AG09309 (cell line): ENCODE results near the gene ASCL5.

Source experiments
- DNase-seq: peaks from one replicate; pipeline ENCODE4 v3.0.0-alpha.2; 2010; ENCODE audit warnings: low read depth
- H3K4me3 ChIP-seq: 2 replicates; pipeline ENCODE4 v1.5.1; 2011; ENCODE audit warnings: mild to moderate bottlenecking, low read depth, low read length, moderate library complexity; ENCODE audit not compliant: control insufficient read depth
- TF ChIP-seq, protein P1 (sequence below): IDR thresholded peaks from 2 replicates; pipeline ENCODE4 v1.5.1; 2011; ENCODE audit warnings: mild to moderate bottlenecking, low read depth, low read length, inconsistent platforms; ENCODE audit not compliant: insufficient read depth, control insufficient read depth; ENCODE audit errors: missing control alignments

ASCL5 gene

DNA sequence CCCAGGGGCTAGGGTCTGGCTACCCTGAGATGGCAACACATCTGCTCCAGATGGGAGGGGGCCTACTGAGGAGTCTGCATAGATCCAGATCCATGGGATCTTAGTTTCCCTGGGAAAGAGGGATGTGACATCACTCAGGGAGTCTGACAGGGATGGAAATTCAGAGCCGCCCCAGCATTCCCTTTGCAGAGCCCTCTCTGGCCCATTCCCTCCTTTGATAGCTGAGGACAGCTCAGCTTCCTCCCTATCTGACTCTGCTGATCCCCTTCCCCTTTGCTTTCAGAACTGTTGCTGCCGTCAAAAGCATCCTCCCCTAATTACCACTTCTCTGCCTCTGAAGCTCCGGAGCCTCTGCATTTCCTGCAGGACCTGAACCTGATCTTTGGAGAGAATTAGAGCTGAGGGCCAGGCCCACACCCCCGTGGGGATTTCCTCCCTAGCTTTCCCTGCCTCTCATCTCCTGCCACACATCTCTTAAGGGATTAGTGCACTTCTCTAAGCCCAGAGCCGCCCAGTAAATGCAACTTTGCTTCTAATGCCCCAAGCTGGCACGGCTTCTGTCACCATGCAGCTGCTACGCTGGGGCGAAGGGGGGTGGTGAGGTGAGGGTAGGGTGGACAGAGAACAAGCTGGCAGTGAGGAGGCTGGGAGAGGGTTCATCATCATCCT, 9.5 kb upstream of the ASCL5 start:
- TF ChIP-seq, protein P1, sequence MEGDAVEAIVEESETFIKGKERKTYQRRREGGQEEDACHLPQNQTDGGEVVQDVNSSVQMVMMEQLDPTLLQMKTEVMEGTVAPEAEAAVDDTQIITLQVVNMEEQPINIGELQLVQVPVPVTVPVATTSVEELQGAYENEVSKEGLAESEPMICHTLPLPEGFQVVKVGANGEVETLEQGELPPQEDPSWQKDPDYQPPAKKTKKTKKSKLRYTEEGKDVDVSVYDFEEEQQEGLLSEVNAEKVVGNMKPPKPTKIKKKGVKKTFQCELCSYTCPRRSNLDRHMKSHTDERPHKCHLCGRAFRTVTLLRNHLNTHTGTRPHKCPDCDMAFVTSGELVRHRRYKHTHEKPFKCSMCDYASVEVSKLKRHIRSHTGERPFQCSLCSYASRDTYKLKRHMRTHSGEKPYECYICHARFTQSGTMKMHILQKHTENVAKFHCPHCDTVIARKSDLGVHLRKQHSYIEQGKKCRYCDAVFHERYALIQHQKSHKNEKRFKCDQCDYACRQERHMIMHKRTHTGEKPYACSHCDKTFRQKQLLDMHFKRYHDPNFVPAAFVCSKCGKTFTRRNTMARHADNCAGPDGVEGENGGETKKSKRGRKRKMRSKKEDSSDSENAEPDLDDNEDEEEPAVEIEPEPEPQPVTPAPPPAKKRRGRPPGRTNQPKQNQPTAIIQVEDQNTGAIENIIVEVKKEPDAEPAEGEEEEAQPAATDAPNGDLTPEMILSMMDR: no peak
- no peak overlapping the region for H3K4me3 ChIP-seq
- no peak for DNase-seq

DNA sequence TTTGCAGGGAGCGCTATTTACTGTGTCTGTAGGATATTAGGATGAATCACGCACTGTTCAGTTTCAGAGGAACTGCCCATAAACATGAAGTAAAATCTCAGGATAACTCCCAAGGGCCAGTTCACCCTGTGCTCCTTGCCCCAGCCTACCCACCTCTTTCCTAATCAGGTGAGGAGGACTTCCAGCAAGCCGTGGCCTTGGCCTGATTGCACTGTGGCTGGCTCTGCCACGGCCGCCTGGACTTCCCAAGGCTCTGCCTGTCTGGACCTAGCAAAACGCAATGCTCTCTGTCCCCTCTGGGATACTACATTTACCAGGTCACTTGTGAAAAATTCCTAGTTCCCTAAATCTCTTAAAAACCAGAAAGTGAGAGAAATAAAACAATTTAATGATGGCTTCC, 7.4 kb upstream of the ASCL5 start:
- TF ChIP-seq, protein P1: no peak
- no peak overlapping the region for H3K4me3 ChIP-seq

DNA sequence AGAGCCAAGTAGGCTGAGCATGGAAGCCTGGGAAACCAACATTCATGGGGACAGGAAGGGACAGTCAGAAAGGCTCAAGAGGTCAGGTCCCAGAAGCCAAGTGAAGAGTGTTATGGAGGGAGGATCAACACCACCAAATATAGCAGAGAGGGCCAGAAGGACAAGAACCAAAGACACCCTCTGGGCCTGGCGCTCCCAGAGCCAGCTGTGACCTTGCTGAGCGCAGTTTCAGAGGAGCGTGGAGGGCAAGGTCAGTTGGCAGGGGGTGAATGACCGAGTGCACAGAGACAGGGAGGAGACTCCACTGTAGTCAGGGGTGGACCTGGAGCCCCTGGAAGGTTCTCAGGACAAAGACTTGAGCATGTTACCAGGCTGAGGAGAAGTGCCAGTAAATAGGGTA, 4.4 kb upstream of the ASCL5 start:
- H3K4me3 ChIP-seq: no peak overlapping the region
- TF ChIP-seq, protein P1: no peak
- no peak for DNase-seq

More for the DNA sequence above, 7.4 kb upstream of the ASCL5 start:
- no peak for DNase-seq

DNA sequence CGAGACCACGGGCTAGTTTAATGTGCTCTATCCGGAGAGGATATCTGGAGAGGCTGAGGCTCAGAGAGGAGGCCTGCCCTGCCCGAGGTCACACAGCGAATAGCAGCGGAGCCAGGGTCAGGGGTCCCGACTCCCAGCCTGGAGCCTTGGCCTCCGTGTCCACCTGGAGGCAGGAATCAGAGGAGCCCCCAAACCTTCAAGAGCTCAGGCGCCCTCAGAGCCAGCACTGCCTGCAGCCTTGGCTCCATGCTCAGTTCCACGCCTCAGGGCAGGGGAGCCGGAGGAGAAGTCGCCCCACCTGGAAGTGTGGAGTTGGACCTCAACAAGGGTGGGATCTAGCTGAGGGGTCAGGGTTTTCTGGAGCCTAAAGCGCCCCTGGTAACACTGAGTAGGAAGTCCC, 2.0 kb upstream of the ASCL5 start:
- no peak overlapping the region for H3K4me3 ChIP-seq
- TF ChIP-seq, protein P1: no peak
- no peak for DNase-seq

DNA sequence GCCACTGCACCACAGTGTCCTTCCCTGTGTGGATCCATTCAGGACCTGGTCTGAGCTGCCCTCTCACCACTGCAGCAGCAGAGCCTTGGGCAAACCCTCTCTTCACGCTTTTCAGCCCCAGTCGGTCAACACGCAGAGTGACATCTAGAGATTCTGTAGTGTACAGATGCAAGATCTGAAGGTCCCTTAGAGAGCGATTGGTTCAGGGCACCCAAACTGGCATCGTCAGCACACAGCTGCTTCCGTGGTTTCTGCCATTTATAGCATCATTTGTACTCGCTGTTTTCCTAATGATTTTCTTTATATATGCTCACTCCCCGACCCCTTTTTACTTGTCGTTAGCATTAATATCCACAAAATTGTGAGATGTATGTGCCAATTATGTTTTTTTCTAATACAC, 1.5 kb upstream of the ASCL5 start:
- no peak for DNase-seq
- H3K4me3 ChIP-seq: no peak overlapping the region
- TF ChIP-seq, protein P1: no peak

DNA sequence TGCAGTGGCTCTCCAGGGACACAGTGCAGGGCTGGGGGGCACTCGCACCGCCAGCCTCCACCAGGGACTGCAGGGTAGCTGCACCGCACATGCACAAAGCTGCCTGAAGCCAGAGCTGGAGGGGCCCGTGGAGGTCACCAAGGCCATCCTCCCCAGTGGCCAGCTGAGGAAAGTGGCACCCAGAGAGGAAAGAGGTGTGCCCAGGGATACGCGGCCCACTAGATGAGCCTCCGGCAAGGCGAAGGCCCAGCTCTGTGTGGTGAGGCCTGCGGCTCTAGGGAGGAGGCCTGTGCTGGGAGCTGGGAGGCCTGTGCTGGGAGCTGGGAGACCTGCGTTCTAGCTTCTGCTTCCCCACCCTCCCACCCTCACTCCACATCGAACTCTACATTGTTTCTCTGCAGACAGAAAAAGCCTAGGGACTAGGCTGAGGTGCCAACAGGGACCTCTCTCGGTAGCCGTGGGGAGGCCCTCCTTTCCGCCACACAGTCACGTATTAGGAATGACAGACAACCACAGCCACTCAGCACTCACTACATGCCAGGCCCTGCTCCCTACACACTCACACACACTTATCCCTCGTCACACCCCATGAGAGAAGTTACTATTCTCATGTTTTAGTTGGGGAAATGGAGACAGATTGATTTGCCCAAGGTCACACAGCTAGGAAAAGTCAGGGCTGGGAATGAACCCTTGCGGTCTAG, 921 bp upstream of the ASCL5 start:
- no peak for DNase-seq
- TF ChIP-seq, protein P1: no peak

DNA sequence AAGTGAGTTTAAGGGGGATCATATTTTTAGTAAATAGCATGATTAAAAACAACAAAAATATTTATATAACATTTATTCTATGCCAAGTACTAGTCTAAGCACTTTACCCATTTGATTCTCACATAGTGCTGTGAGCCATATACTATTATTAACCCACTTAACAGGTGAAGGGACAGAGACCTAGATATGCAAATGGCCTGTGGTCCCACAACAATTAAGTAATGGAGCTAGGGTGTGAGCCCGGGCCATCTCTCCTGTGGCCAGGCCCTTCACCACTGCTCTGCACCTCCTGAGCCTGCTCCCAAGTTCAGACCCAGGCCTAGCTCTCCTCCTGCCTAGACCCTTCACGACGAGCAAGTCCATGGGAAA, 537 bp downstream of the ASCL5 start:
- H3K4me3 ChIP-seq: no peak overlapping the region
- DNase-seq: no peak
- TF ChIP-seq, protein P1: no peak

More for the DNA sequence above, 921 bp upstream of the ASCL5 start:
- H3K4me3 ChIP-seq: no peak overlapping the region
